ENCODE results near the gene RCN2. TPM values are rescaled to one million over a fixed set of nuclear protein-coding genes. Genes with fewer than 3 reads are reported as not detected.
"Not testable (repeated sequence)": the region's sequence is repeated elsewhere in the genome, so short reads cannot be mapped to it uniquely, and the experiment has no call there.

The RCN2 gene
- 10 to 100 TPM; 42.3 to 73.8 TPM for total RNA-seq
- polyA plus RNA-seq (ENCODE audit: insufficient read length in 6 of 6): 100 to 1,000 TPM; 179 to 215 (median 187) TPM
- long read RNA-seq, donor 1, full-length matches to known transcripts: 138 of 195 reads
- long read RNA-seq, donor 1, partial matches to known transcripts: 57 of 195 reads
- long read RNA-seq, donor 1, other reads (novel, unspliced or antisense): 0 of 195 reads
- long read RNA-seq, donor 2, full-length matches to known transcripts: 112 of 138 reads
- long read RNA-seq, donor 2, partial matches to known transcripts: 26 of 138 reads
- long read RNA-seq, donor 2, other reads (novel, unspliced or antisense): 0 of 138 reads
- long read RNA-seq, donor 3, full-length matches to known transcripts: 98 of 106 reads
- long read RNA-seq, donor 3, partial matches to known transcripts: 8 of 106 reads
- long read RNA-seq, donor 3, other reads (novel, unspliced or antisense): 0 of 106 reads
- long read RNA-seq, donor 4, full-length matches to known transcripts: 143 of 152 reads
- long read RNA-seq, donor 4, partial matches to known transcripts: 5 of 152 reads
- long read RNA-seq, donor 4, other reads (novel, unspliced or antisense): 4 of 152 reads
- long read RNA-seq, donor 5, full-length matches to known transcripts: 105 of 132 reads
- long read RNA-seq, donor 5, partial matches to known transcripts: 27 of 132 reads
- long read RNA-seq, donor 5, other reads (novel, unspliced or antisense): 0 of 132 reads
- long read RNA-seq, donor 6, full-length matches to known transcripts: 151 of 168 reads
- long read RNA-seq, donor 6, partial matches to known transcripts: 17 of 168 reads
- long read RNA-seq, donor 6, other reads (novel, unspliced or antisense): 0 of 168 reads
- long read RNA-seq, donor 7, full-length matches to known transcripts: 76 of 110 reads
- long read RNA-seq, donor 7, partial matches to known transcripts: 34 of 110 reads
- long read RNA-seq, donor 7, other reads (novel, unspliced or antisense): 0 of 110 reads
- long read RNA-seq, donor 8, full-length matches to known transcripts: 73 of 80 reads
- long read RNA-seq, donor 8, partial matches to known transcripts: 7 of 80 reads
- long read RNA-seq, donor 8, other reads (novel, unspliced or antisense): 0 of 80 reads
- long read RNA-seq, donor 9, full-length matches to known transcripts: 2 of 2 reads
- long read RNA-seq, donor 9, partial matches to known transcripts: 0 of 2 reads
- long read RNA-seq, donor 9, other reads (novel, unspliced or antisense): 0 of 2 reads
- long read RNA-seq, donor 10, full-length matches to known transcripts: 29 of 30 reads
- long read RNA-seq, donor 10, partial matches to known transcripts: 1 of 30 reads
- long read RNA-seq, donor 10, other reads (novel, unspliced or antisense): 0 of 30 reads
- long read RNA-seq, donor 11: 0 reads
- long read RNA-seq, donor 12, full-length matches to known transcripts: 78 of 85 reads
- long read RNA-seq, donor 12, partial matches to known transcripts: 7 of 85 reads
- long read RNA-seq, donor 12, other reads (novel, unspliced or antisense): 0 of 85 reads

DNA sequence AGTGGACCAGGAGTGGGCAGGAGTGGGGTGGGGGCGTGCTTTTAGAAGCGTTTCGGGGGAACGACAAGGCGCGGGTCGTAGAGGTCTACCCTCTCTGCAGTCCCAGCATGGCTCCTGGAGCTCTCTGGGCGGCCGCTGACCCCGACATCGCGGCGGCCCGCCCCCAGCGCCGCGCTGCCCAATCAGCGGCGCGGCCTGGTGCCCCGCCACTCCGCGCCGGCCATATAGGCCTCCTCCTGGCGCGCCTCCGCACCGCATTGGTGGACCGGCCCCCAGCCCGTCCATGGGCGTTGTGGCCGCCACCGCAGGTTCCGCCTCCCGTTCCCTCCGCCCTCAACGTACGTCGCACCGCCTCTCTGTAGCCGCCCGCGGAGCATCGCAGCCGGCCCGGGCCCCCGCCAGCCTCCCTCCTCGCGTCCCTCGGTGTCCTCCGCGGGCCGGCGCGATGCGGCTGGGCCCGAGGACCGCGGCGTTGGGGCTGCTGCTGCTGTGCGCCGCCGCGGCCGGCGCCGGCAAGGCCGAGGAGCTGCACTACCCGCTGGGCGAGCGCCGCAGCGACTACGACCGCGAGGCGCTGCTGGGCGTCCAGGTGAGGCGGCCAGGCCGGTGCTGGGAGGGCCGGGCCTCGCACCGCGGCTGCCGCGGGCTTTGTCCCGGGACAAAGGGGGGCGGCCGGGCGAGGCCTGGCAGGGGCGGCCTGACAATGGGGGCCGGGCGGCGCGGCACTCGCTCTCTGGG is at the start of gene RCN2:
TSS of gene RCN2 (plus strand) at position 353 of the 738 bp plus-strand sequence. CDS start at position 446, 93 bp downstream.
- DNase-seq: peak; percentile 94 to 99 (median 97)
- Histone ChIP-seq H3K36me3 (peaks cover 0 to 19% of the 10 kb centered on the region in 2 donors), H3K27me3 (no peaks in the 10 kb centered on the region), H3K4me3 (peak within 1 kb of the TSS; percentile 66 to 71), H3K9me3 (no peaks in the 10 kb centered on the region), H3K27ac (peak within 1 kb of the TSS; percentile 60 to 77), H3K4me1 (peaks cover 11 to 24% of the 10 kb centered on the region in 2 donors)
- TF ChIP-seq CTCF (IDR thresholded peaks at IDR 0.05): peak in 1 of 2 donors; percentile 37
- intact Hi-C loops (cut with DNase I): no loop called here
- ATAC-seq: peak; percentile 100

GRCh38 chr15:76885212-76885611 is 46.3 kb upstream of the RCN2 start:
- Histone ChIP-seq H3K4me1 (no peaks in the 10 kb centered on the region), H3K4me3 (no peak overlapping the region), H3K36me3 (peaks cover 0 to 25% of the 10 kb centered on the region in 2 donors), H3K27me3 (no peaks in the 10 kb centered on the region), H3K27ac (no peak overlapping the region), H3K9me3 (no peaks in the 10 kb centered on the region)
- ATAC-seq: no peak
- TF ChIP-seq CTCF (IDR thresholded peaks at IDR 0.05): no peak
- no peak for DNase-seq
- intact Hi-C loops (cut with DNase I): no loop called here

GRCh38 chr15:76887280-76888141 is 44.0 kb upstream of the RCN2 start:
- intact Hi-C loops (cut with DNase I); H3K27me3 ChIP-seq; H3K9me3 ChIP-seq; H3K27ac ChIP-seq; DNase-seq; H3K36me3 ChIP-seq; H3K4me3 ChIP-seq; ATAC-seq; H3K4me1 ChIP-seq: not testable (repeated sequence)

GRCh38 chr15:76892836-76893235 is 38.7 kb upstream of the RCN2 start:
- intact Hi-C loops (cut with DNase I); DNase-seq: not testable (repeated sequence)

GRCh38 chr15:76894174-76894573 is 37.4 kb upstream of the RCN2 start:
- no peaks in the 10 kb centered on the region for H3K9me3 ChIP-seq
- no peak for DNase-seq
- no peak for TF ChIP-seq CTCF (IDR thresholded peaks at IDR 0.05)
- H3K4me3 ChIP-seq: no peak overlapping the region
- intact Hi-C loops (cut with DNase I): no loop called here
- no peak for ATAC-seq
- H3K36me3 ChIP-seq: no peaks in the 10 kb centered on the region
- H3K4me1 ChIP-seq: peaks cover 3 to 5% of the 10 kb centered on the region in 2 donors
- H3K27me3 ChIP-seq: no peaks in the 10 kb centered on the region
- H3K27ac ChIP-seq: no peak overlapping the region

More at GRCh38 chr15:76892836-76893235, 38.7 kb upstream of the RCN2 start:
- not testable (repeated sequence) for H3K4me1 ChIP-seq, H3K27me3 ChIP-seq, H3K9me3 ChIP-seq, H3K36me3 ChIP-seq, ATAC-seq, H3K27ac ChIP-seq, H3K4me3 ChIP-seq

Measured in left lung (tissue), 14 donors.